ENCODE measurements around the gene STRIT1.

DNA sequence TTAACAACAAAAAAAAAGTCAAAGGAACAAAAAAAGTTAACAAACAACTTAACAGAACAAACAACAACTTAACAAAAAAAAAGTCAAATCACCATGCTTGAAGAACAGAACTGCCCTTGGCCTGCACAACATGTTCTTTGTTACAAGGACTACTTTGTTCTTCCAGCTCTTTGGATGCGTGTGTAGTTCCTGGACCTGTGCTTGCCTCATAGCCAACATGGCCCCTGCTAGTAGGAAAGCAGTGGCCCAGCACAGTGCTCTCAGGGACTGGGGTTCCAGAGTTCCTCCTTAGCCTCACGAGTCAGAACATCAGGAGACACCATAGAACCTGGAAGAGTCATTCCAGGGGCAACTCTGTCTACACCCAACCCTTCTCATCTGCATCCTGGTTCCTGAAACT, 10.9 kb upstream of the STRIT1 start:
- TF ChIP-seq, protein P1, sequence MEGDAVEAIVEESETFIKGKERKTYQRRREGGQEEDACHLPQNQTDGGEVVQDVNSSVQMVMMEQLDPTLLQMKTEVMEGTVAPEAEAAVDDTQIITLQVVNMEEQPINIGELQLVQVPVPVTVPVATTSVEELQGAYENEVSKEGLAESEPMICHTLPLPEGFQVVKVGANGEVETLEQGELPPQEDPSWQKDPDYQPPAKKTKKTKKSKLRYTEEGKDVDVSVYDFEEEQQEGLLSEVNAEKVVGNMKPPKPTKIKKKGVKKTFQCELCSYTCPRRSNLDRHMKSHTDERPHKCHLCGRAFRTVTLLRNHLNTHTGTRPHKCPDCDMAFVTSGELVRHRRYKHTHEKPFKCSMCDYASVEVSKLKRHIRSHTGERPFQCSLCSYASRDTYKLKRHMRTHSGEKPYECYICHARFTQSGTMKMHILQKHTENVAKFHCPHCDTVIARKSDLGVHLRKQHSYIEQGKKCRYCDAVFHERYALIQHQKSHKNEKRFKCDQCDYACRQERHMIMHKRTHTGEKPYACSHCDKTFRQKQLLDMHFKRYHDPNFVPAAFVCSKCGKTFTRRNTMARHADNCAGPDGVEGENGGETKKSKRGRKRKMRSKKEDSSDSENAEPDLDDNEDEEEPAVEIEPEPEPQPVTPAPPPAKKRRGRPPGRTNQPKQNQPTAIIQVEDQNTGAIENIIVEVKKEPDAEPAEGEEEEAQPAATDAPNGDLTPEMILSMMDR (IDR thresholded peaks at IDR 0.05) = no peak
- TF ChIP-seq POLR2A (IDR thresholded peaks at IDR 0.05) = no peak

Measured in ovary (tissue), 3 donors.